ENCODE data around the gene SGSM2.

Gene SGSM2

GRCh38 chr17:2369039-2369438 is 31.7 kb downstream of the SGSM2 start:
- DNase-seq, result no peak

DNA sequence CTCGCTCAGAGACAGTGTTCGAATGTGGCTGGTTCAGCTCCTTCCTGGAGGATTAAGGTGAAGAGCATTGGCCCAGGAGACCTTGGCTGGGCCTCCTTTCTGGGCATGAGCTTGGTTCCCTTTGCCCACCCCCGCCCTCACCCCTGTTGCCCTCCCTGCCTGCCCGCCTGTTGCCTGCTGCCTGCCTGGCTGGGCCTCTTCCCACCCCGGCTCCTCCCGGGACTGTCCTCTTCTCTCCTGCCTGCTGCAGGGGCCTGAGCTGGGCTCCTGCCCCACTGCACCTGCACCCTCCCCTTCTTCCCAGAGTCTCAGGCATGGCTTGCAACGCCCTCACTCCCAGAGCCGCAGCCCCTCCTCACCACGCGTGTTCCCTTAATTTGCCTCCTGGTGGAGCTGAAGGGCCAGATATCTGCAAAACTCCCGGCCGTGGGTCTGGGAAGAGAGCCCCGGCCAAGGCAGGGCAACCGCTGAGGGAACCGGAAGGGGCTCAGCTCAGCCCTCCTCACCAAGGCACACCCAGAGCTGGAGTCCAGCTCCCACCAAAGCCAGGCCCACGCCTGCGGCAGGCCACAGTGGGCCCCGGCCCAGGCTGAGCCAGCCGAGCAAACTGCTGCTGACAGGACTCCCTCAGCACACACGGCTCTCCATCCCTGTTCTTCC is 32.4 kb downstream of the SGSM2 start:
- DNase-seq, result no peak

DNA sequence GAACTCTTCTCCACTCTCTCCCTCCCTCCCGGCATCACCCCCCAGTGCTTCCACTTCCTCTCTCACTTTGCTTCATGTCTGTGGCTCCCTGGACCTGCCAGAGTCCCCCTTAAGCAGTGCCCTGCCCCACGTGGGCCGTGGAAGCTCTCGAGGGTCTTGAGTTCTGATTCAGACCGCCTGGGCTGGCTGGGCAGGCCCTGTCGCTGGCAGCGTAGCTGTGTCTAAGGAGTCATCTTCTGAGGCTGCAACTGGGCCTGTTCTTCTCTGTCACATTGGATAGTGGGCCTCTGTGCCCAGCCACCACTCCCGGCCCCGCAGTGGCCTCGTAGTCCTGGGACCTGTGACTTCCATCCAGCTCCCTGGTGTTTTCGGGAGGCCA is 32.9 kb downstream of the SGSM2 start:
- no peak for DNase-seq

GRCh38 chr17:2371183-2372130 is 34.2 kb downstream of the SGSM2 start:
- DNase-seq, result no peak

- DNase-seq, result no peak
These were observed 34.9 kb downstream of the SGSM2 start for GRCh38 chr17:2372180-2372579.

- DNase-seq, result no peak
These were observed 35.4 kb downstream of the SGSM2 start for GRCh38 chr17:2372681-2373080.

GRCh38 chr17:2373179-2373578 is 35.9 kb downstream of the SGSM2 start:
- no peak for DNase-seq

GRCh38 chr17:2374549-2375285 is 37.4 kb downstream of the SGSM2 start:
- DNase-seq, result no peak

DNA sequence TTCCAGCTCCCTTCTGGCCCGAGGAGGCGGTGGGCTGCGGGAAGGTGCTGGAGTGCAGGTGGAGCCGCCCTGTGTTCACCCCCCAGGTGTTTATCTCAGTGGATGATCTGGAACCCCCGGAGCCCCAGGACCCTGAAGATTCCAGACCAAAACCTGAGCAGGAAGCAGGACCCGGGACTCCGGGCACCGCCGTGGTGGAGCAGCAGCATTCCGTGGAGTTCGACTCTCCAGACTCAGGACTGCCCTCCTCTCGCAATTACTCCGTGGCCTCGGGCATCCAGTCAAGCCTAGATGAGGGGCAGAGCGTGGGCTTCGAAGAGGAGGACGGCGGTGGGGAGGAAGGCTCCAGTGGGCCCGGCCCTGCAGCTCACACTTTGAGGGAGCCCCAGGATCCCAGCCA is 38.1 kb downstream of the SGSM2 start:
- DNase-seq, result no peak

- DNase-seq, result no peak
These were observed 38.8 kb downstream of the SGSM2 start for GRCh38 chr17:2376107-2376506.

DNA sequence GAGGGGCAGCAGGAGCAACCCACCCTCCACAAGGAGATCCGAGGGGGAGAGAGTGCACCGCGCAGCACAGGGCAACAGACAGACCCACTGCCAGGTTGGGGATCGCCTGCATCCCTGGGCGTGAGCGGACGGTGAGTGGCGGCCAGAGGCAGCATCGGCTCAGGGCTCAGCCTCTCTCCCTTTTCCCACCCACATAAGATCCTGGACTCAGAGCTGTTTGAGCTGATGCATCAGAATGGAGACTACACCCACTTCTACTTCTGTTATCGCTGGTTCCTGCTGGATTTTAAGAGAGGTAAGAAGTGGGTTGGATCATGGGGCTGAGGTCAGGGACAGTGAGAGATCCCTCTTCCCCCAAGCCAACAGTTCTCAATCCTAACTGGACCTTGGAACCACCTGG is 40.4 kb downstream of the SGSM2 start:
- DNase-seq, result no peak

- DNase-seq, result no peak
These were observed 41.6 kb downstream of the SGSM2 start for GRCh38 chr17:2378905-2379304.

GRCh38 chr17:2379489-2380225 is 42.4 kb downstream of the SGSM2 start:
- no peak for DNase-seq

DNA sequence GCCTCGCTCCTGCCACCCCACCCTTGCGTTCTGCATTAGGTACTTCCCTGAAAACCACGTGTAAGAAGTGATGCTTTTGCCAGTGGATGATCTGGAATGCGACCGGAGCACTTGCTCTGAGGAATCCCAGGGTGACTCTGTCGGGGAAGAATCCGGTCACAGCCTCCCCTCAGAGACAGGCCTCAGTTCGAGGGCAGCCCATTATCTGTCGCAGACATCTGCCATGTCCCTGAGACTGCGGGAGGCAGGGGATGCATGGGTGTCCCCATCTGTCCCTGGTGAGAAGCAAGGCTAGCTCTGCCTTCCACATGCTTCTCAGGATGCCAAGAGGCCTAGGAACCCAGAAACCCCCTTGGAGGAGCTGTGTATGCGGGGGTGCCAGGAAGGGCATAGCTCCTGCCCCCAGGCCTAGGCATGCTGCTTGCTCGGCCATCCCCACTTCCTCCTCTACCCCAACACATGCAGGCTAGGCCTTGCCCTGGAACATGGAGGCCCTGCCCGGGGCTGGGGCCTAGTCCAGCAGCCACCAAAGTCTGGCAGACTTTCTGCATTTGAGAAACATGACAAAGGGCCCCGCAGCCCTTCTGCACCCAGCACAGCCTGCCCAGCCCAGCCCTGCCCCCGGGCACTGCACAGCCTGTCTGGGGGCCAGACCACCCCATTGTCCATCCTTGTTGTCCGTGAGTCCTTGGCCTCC is 43.1 kb downstream of the SGSM2 start:
- DNase-seq, result no peak

GRCh38 chr17:2380950-2381649 is 43.8 kb downstream of the SGSM2 start:
- DNase-seq, result no peak

GRCh38 chr17:2383628-2384167 is 46.4 kb downstream of the SGSM2 start:
- DNase-seq, result no peak

DNA sequence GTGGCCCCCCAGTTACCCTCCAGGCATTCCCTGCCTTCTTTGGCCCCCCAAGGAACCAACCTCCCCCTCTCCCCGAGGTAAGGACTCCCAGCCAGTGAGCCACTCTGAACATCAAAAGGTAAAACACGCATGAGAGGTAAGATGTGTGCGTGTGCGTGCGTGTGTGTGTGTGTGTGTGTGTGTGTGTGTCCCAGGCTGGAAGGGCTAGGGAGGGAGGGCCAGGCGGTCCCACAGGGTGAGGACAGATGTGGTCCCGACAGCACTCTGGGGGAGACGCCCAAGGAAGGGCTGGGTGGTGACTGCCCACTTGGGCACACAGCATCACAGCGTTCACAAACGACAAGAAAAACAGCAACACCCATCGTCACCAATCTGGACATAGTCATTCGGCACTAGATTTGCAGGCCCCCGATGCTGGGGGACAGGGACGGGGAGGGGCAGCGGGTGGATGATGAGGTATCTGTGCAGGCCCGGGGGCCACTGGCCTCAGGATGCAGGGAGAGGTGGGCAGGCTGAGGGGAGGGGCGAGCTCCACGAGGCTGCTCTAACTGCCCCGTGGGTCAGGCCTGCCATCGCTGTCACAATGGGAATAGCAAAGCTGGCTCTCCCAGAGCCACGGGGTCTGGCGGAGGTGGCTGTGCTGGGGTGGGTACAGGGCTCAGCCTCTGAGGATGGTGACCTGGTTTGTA is 47.3 kb downstream of the SGSM2 start:
- DNase-seq, result no peak

- DNase-seq, result no peak
These were observed 48.2 kb downstream of the SGSM2 start for GRCh38 chr17:2385240-2386210.

GRCh38 chr17:2386400-2387085 is 49.2 kb downstream of the SGSM2 start:
- DNase-seq, result no peak
